HepG2 (cell line): Measurements from ENCODE around the gene TELO2. TPM values are rescaled to one million over a fixed set of nuclear protein-coding genes. Genes with fewer than 3 reads are reported as not detected.

ENCODE experiments used
- FOXA1 ChIP-seq, 2 experiments: fragments of 450-650 bp in 1 of 2; sonication (generic) in 1 of 2; formaldehyde crosslinking in 1 of 2; IDR thresholded peaks; 2 replicates each; pipeline versions ENCODE4 v1.4.0 to v1.6.1; 2016 to 2020; ENCODE audit warnings: missing genetic modification reagents in 1 of 2
- KDM6A ChIP-seq: IDR thresholded peaks from 2 replicates; pipeline ENCODE4 v1.6.1; 2016; ENCODE audit warnings: low read depth
- MED8 ChIP-seq: sonication (generic); formaldehyde crosslinking; IDR thresholded peaks from 2 replicates; pipeline ENCODE4 v1.8.1; 2023; ENCODE audit warnings: mild to moderate bottlenecking, missing genetic modification reagents; ENCODE audit not compliant: insufficient replicate concordance
- NBN ChIP-seq: fragments of 450-650 bp; conservative IDR thresholded peaks from 2 replicates; pipeline ENCODE4 v1.6.1; 2017
- PBX3 ChIP-seq: sonication (generic); formaldehyde crosslinking; IDR thresholded peaks from 2 replicates; pipeline ENCODE4 v1.8.1; 2023; ENCODE audit warnings: missing genetic modification reagents, inconsistent platforms, borderline replicate concordance
- PREB ChIP-seq: sonication (generic); formaldehyde crosslinking; IDR thresholded peaks from 2 replicates; pipeline ENCODE4 v1.4.0; 2020; ENCODE audit warnings: missing genetic modification reagents
- SCMH1 ChIP-seq: sonication (generic); formaldehyde crosslinking; IDR thresholded peaks from 2 replicates; pipeline ENCODE4 v1.9.0; 2021; ENCODE audit warnings: missing genetic modification reagents, mild to moderate bottlenecking, borderline replicate concordance
- SRY ChIP-seq: sonication (generic); formaldehyde crosslinking; IDR thresholded peaks from 2 replicates; pipeline ENCODE4 v1.8.0; 2022; ENCODE audit warnings: mild to moderate bottlenecking, missing genetic modification reagents
- TIGD3 ChIP-seq: sonication (generic); formaldehyde crosslinking; IDR thresholded peaks from 2 replicates; pipeline ENCODE4 v1.5.1; 2020; ENCODE audit warnings: mild to moderate bottlenecking, missing genetic modification reagents, borderline replicate concordance
- ZBTB34 ChIP-seq: sonication (generic); formaldehyde crosslinking; IDR thresholded peaks from 2 replicates; pipeline ENCODE4 v1.8.0; 2022; ENCODE audit warnings: mild to moderate bottlenecking, missing genetic modification reagents
- ZNF275 ChIP-seq: sonication (generic); formaldehyde crosslinking; IDR thresholded peaks from 2 replicates; pipeline ENCODE4 v1.8.0; 2022; ENCODE audit warnings: missing genetic modification reagents, mild to moderate bottlenecking, inconsistent platforms, borderline replicate concordance
- ZNF781 ChIP-seq: sonication (generic); formaldehyde crosslinking; IDR thresholded peaks from 2 replicates; pipeline ENCODE4 v1.5.1; 2020; ENCODE audit warnings: borderline replicate concordance, mild to moderate bottlenecking, missing genetic modification reagents; ENCODE audit errors: not compliant biosample characterization
- ZNF800 ChIP-seq: sonication (generic); formaldehyde crosslinking; IDR thresholded peaks from 2 replicates; pipeline ENCODE4 v1.4.0; 2020; ENCODE audit warnings: missing genetic modification reagents
- ZNF83 ChIP-seq: sonication (generic); formaldehyde crosslinking; IDR thresholded peaks from 2 replicates; pipeline ENCODE4 v1.4.0; 2020; ENCODE audit warnings: missing genetic modification reagents, mild to moderate bottlenecking, borderline replicate concordance
- ZSCAN21 ChIP-seq: sonication (generic); formaldehyde crosslinking; IDR thresholded peaks from 2 replicates; pipeline ENCODE4 v1.8.0; 2022; ENCODE audit warnings: mild to moderate bottlenecking, missing genetic modification reagents, moderate library complexity, borderline replicate concordance
- ZSCAN30 ChIP-seq: sonication (generic); formaldehyde crosslinking; IDR thresholded peaks from 2 replicates; pipeline ENCODE4 v1.5.0; 2020; ENCODE audit warnings: mild to moderate bottlenecking, missing genetic modification reagents
- polyA plus RNA-seq, 8 experiments: library from polyadenylated mRNA; depleted of rRNA in 3 of 8; stranded (reverse) in 7 of 8; unstranded in 1 of 8; fragments of >200 nt; fragmentation: Illumina TruSeq in 4 of 8; extraction: Trizol in 4 of 8; gene quantifications; 2 replicates each; pipeline versions ENCODE4 v1.2.1 to v1.2.3, GENCODE V29; 2011 to 2016; ENCODE audit warnings: low read depth in 4 of 8, missing spikeins in 1 of 8, mixed read lengths in 1 of 8; ENCODE audit not compliant: insufficient read depth in 1 of 8
- total RNA-seq, 5 experiments: library from RNA; depleted of rRNA; stranded (reverse); fragments of >200 nt; fragmentation: Illumina TruSeq; extraction: Trizol; gene quantifications; 2 replicates each; pipeline ENCODE4 v1.2.3, GENCODE V29; 2016; ENCODE audit warnings: low read depth in 1 of 5

Gene TELO2
- total and polyA plus RNA-seq, 2 of the 13 experiments (the other 11 are each of a cell fraction or from before 2014, with no cell fraction given): 10.1 to 17.9 TPM

- TF ChIP-seq ZNF275 (CRISPR knock-in tag) (peak; percentile 64; the same call in 1 of the 2 replicates), ZSCAN30 (CRISPR knock-in tag) (0 out of 2 replicates have a peak, but pooled peaks have one; percentile 75), PBX3 (CRISPR knock-in tag) (no peak), SRY (CRISPR knock-in tag) (peak; percentile 92), TIGD3 (CRISPR knock-in tag) (no peak), ZSCAN21 (CRISPR knock-in tag) (peak; percentile 75; the same call in 1 of the 2 replicates), MED8 (CRISPR knock-in tag) (peak; percentile 53), ZNF83 (CRISPR knock-in tag) (peak; percentile 70; the same call in 1 of the 2 replicates), KDM6A (CRISPR knock-in tag) (0 out of 2 replicates have a peak, but pooled peaks have one; percentile 11), ZNF800 (no peak), SCMH1 (no peak), ZBTB34 (CRISPR knock-in tag) (no peak), ZNF781 (no peak), NBN (no peak), PREB (0 out of 2 replicates have a peak, but pooled peaks have one; percentile 88), FOXA1 (IDR thresholded peaks at IDR 0.05) (no peak), FOXA1 (CRISPR knock-in tag; IDR thresholded peaks at IDR 0.05) (peak; percentile 64)
Measured at GRCh38 chr16:1474796-1475551, 18.2 kb upstream of the TELO2 start, which contains the start of gene CLCN7 (continued).
